Muscle layer of duodenum (tissue), 2 donors: Measurements from ENCODE around the gene GGACT.
"Not testable (repeated sequence)": the region's sequence is repeated elsewhere in the genome, so short reads cannot be mapped to it uniquely, and the experiment has no call there.

Experiments used
- H3K27ac ChIP-seq: one replicate; pipeline ENCODE4 v1.7.0; 2013; ENCODE audit warnings: mild to moderate bottlenecking, low read length
- H3K27me3 ChIP-seq: one replicate; pipeline ENCODE4 v1.7.0; 2013; ENCODE audit warnings: low read depth, mild to moderate bottlenecking, control low read depth, low read length
- H3K36me3 ChIP-seq, 2 donors: one replicate each; pipeline ENCODE4 v1.7.0; 2013; ENCODE audit warnings: low read length in 2 of 2, control low read depth in 1 of 2, mild to moderate bottlenecking in 1 of 2; ENCODE audit not compliant: insufficient read depth in 2 of 2, control insufficient read depth in 1 of 2
- H3K4me1 ChIP-seq, 2 donors: one replicate each; pipeline ENCODE4 v1.7.0; 2013; ENCODE audit warnings: low read length in 2 of 2, mild to moderate bottlenecking in 2 of 2, control low read depth in 1 of 2, moderate library complexity in 1 of 2; ENCODE audit not compliant: insufficient read depth in 2 of 2, control insufficient read depth in 1 of 2
- H3K4me3 ChIP-seq, 2 donors: one replicate each; pipeline ENCODE4 v1.7.0; 2013; ENCODE audit warnings: low read length in 2 of 2, low read depth in 1 of 2, mild to moderate bottlenecking in 1 of 2
- H3K9me3 ChIP-seq, 2 donors: one replicate each; pipeline ENCODE4 v1.7.0; 2013; ENCODE audit warnings: low read length in 2 of 2, control low read depth in 1 of 2, mild to moderate bottlenecking in 1 of 2; ENCODE audit not compliant: control insufficient read depth in 1 of 2
- donor health status: healthy.

Gene GGACT

GRCh38 chr13:100619940-100620339 lies 31.4 kb upstream of the GGACT start:
- Histone ChIP-seq H3K27me3 (no peaks in the 10 kb centered on the region), H3K4me3 (no peak overlapping the region), H3K4me1 (no peaks in the 10 kb centered on the region), H3K36me3 (no peaks in the 10 kb centered on the region), H3K27ac (no peak overlapping the region), H3K9me3 (no peaks in the 10 kb centered on the region)

- H3K27ac ChIP-seq, H3K36me3 ChIP-seq: not testable (repeated sequence)
These were observed 30.3 kb upstream of the GGACT start for GRCh38 chr13:100618897-100619296.

DNA sequence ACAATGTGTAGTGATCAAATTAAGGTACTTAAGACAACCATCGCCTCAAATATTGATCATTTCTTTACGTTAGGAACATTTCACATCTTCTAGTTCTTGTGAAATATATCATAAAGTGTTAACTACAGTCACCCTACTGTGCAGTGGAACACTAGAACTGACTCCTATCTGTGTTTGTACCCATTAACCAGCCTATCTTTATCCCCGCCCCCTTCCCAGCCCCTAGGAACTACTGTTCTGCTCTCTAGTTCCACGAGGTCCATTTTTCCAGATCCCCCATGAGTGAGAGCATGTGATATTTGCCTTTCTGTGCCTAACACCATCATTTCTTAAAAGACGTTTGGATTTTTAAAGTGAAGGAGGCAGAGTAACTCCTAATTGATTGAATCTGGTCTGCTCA lies 24.4 kb upstream of the GGACT start:
- no peaks in the 10 kb centered on the region for H3K4me1 ChIP-seq
- no peaks in the 10 kb centered on the region for H3K27me3 ChIP-seq
- H3K4me3 ChIP-seq: no peak overlapping the region
- no peak overlapping the region for H3K27ac ChIP-seq
- peaks cover 3 to 4% of the 10 kb centered on the region in 2 donors for H3K36me3 ChIP-seq
- H3K9me3 ChIP-seq: no peaks in the 10 kb centered on the region

More at GRCh38 chr13:100618897-100619296, 30.3 kb upstream of the GGACT start:
- H3K4me1 ChIP-seq, H3K4me3 ChIP-seq, H3K9me3 ChIP-seq, H3K27me3 ChIP-seq: not testable (repeated sequence)

- H3K4me3 ChIP-seq: no peak overlapping the region
- H3K9me3 ChIP-seq: no peaks in the 10 kb centered on the region
- H3K36me3 ChIP-seq: peaks cover 3 to 4% of the 10 kb centered on the region in 2 donors
- no peaks in the 10 kb centered on the region for H3K27me3 ChIP-seq
- no peaks in the 10 kb centered on the region for H3K4me1 ChIP-seq
- H3K27ac ChIP-seq: no peak overlapping the region
These were observed 23.3 kb upstream of the GGACT start for GRCh38 chr13:100611678-100612492.

DNA sequence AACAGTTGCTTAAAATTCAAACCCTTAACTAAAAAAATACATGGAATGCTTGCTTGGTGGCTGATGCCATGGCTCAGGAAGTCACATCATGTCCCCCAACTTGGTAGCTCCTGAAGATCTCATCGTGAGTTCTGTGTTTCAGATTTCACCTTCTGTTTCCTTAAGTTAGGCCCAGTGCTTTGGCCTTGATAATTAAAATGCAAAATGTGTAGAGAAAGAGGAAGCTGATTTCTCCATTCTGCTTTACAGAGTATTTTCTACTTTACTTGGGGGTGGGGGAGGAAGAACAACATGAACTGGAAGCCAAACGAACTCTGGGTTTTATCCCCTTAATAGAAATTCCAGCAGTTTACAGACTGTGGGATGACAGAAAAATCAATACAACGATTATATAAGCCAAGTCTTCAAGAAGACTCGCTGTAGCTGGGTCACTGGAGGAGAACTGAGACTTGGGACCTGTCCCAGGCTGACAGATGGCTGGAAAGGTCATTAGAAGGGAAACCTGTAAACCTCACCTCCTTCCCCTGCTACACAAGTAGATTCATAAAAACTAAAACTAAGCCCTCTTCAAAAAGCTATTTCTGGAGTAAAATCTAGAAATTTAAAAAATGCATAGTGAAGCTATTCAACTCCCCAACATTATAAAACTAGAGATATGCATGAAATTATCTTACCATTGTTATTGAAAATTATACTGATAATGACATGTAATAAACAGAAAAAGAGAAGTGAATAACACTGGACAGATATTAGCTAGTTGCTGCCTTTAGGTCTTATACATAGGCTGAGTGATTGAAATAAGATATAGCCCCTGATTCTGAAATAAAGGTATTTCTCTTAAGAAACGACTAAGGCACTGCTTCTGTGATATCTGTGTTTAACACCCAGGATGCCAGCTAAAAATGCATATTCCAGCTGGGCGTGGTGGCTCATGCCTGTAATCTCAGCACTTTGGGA lies 22.1 kb upstream of the GGACT start:
- Histone ChIP-seq H3K36me3 (peaks cover 4 to 10% of the 10 kb centered on the region in 2 donors), H3K27me3 (no peaks in the 10 kb centered on the region), H3K4me1 (no peaks in the 10 kb centered on the region), H3K27ac (no peak overlapping the region), H3K9me3 (no peaks in the 10 kb centered on the region), H3K4me3 (no peak overlapping the region)

DNA sequence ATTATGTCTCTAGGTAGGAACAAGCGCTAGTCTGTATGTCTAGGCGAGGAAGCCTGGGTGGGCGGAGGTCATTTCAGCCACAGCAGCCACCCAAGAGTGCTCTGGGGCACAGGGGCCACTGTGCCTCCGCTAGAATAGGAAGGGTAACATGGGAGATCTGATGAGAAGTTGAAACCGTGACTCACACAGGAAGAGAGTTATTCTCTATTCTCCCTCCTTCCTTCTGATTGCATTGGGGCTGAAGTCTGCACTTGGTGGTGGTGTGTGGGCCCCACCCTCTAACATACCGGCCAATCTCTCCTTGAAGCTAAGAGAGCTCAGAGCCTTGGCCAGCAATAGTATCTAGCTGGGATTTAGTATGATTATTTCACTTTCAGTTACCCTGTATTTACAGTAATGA lies 20.3 kb upstream of the GGACT start:
- Histone ChIP-seq H3K4me3 (no peak overlapping the region), H3K4me1 (no peaks in the 10 kb centered on the region), H3K9me3 (no peaks in the 10 kb centered on the region), H3K27ac (no peak overlapping the region), H3K27me3 (no peaks in the 10 kb centered on the region), H3K36me3 (peaks cover 4 to 10% of the 10 kb centered on the region in 2 donors)

DNA sequence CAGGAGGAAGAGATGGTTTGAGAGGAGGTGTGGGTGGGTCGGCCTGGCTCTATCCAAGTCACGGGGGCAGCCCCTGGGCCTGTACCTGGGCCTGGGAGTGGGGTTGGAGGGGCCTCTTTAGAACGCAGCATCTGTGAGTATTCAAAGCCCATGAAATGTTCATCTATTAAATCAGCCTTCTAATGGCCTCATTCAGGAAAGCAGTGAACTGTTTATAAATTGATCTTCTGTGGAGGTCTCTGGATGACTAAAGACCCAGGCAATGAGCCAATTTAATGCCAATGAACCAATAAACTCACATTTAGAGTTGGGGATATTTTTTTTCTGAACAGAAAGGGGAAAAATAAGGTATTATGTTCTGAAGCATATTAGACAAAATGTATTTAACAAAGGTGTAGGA lies 19.9 kb upstream of the GGACT start:
- H3K27me3 ChIP-seq: no peaks in the 10 kb centered on the region
- H3K27ac ChIP-seq: no peak overlapping the region
- H3K4me3 ChIP-seq: no peak overlapping the region
- no peaks in the 10 kb centered on the region for H3K4me1 ChIP-seq
- peaks cover 4 to 10% of the 10 kb centered on the region in 2 donors for H3K36me3 ChIP-seq
- no peaks in the 10 kb centered on the region for H3K9me3 ChIP-seq

DNA sequence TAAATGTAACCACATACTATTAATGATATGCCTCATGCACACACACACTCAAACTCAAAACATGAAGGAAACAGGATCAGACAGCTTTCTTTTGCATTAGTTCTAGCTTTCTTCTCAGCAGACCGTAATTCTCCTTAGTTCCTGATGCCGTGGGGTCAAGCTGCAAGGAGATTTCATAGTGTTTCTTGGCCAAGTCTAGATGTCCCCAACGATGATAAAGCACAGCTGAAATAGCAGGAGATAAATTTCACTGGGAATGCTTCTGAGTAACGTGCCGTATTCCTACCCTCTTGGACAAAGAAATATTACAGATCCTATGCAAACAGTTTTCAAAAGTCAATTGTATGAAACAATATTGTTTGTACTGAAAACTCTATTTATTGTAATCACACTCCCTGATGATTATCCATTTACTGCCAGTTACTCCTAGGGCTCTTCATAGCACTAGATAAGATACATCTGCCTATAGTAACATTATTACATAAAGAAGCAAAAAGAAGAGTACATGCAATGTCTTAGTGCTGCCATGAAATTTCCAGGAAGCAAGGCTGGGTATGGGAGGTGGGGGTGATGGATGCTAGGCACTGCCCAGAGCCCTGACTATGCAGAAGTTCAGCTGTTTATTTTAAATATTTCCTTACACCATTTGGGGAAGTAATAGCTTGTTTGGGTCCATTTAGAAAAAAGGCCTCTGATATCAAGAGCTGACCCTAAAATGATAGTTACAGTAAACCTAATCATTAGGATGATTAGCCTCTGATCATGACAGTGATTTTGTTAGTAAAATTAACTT lies 16.5 kb upstream of the GGACT start:
- peaks cover 0 to 3% of the 10 kb centered on the region in 2 donors for H3K4me1 ChIP-seq
- no peaks in the 10 kb centered on the region for H3K9me3 ChIP-seq
- H3K4me3 ChIP-seq: no peak overlapping the region
- H3K27me3 ChIP-seq: no peaks in the 10 kb centered on the region
- H3K27ac ChIP-seq: no peak overlapping the region
- peaks cover under 1 to 7% of the 10 kb centered on the region in 2 donors for H3K36me3 ChIP-seq

DNA sequence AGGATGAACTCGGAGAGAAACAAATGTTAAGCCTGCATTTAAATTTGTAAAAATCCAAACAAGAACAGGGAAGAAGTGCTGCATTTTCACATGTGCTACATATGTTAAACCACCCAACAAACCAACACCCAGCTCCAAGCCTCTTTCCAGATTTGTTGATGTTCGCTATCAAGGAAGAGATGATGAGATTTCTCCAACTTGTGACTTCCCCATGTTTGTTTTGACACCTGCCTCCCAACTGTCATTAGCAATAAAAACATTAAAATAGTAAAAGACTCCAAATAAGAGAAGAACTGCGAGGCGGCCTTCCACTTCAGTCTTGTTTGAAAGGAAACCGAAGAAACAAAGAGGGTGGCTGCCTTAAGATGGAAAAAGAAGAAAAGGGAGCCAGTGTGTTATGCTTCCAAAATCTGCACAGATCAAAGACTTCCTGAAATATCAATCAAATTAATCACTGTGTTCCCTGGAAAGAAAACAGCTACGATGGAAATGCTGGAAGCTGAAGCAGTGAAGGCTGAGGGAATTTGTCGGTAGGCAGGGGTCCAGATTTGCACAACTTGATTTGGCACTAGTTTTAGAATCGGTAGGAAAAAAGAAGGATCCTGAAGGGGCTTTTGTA lies 14.0 kb upstream of the GGACT start:
- Histone ChIP-seq H3K4me3 (no peak overlapping the region), H3K27me3 (no peaks in the 10 kb centered on the region), H3K36me3 (peaks cover 0 to 7% of the 10 kb centered on the region in 2 donors), H3K4me1 (peaks cover 0 to 3% of the 10 kb centered on the region in 2 donors), H3K27ac (no peak overlapping the region), H3K9me3 (no peaks in the 10 kb centered on the region)

GRCh38 chr13:100601716-100602115 lies 13.1 kb upstream of the GGACT start:
- Histone ChIP-seq H3K27ac (no peak overlapping the region), H3K36me3 (peaks cover 0 to 5% of the 10 kb centered on the region in 2 donors), H3K9me3 (no peaks in the 10 kb centered on the region), H3K4me1 (peaks cover 0 to 3% of the 10 kb centered on the region in 2 donors), H3K4me3 (no peak overlapping the region), H3K27me3 (no peaks in the 10 kb centered on the region)
